SH-SY5Y (cell line): ENCODE measurements around the gene WNT3A.

Experiments used
- GATA2 ChIP-seq: IDR thresholded peaks from 2 replicates; pipeline ENCODE4 v1.6.1; 2011; ENCODE audit warnings: mild to moderate bottlenecking, low read depth, low read length
- GATA3 ChIP-seq: IDR thresholded peaks from 2 replicates; pipeline ENCODE4 v1.6.1; 2011; ENCODE audit warnings: low read depth, mild to moderate bottlenecking, low read length, moderate library complexity

DNA sequence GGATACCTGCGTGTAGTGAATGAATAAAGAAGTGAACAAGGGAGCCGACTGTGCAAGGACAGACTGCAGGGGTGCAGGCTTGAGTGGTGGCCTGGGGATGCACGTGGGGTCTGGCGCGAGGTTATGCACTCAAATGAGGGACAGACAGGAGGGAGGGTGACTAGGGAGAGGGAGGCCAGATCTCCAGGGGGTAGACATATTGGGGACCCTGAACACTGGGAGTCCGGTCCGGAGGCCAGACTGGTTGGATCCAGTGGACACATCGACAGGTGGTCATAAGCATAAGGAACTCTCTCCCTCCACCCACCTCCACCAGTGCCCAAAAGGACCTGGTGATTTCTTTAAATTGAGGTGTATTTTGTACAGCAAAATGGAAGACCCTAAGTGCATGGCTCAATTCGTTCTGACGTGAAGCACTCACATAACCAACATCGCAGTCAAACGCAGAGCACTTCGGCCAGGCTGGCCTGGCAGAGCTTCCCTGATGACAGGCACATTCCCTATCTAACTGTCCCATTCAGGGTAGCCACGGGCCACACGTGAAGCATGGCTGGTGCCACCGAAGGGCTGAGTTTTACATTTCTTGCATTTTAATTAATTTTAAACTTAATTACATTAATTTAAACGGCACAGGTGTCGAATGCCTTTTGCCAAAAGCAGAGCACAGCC lies 14.0 kb downstream of the WNT3A start:
- TF ChIP-seq GATA3 (no peak), GATA2 (no peak)
